Hepatocyte (in vitro differentiated cells): Measurements from ENCODE around the gene ALKBH1. TPM values are rescaled to one million over a fixed set of nuclear protein-coding genes. Genes with fewer than 3 reads are reported as not detected.
"Not testable (repeated sequence)": the region's sequence is repeated elsewhere in the genome, so short reads cannot be mapped to it uniquely, and the experiment has no call there.

Source experiments
- DNase-seq: peaks from one replicate; pipeline ENCODE4 v3.0.0-alpha.2; 2016; ENCODE audit warnings: low spot score
- H2AFZ ChIP-seq: fragments of 200-600 bp; sonication (generic); 2 replicates; pipeline ENCODE4 v1.6.0; 2016; ENCODE audit warnings: antibody characterized with exemption, mild to moderate bottlenecking
- H3K27ac ChIP-seq: fragments of 200-600 bp; sonication (generic); 2 replicates; pipeline ENCODE4 v1.5.1; 2016; ENCODE audit warnings: mild to moderate bottlenecking
- H3K27me3 ChIP-seq: fragments of 200-600 bp; sonication (generic); 2 replicates; pipeline ENCODE4 v1.6.1; 2016
- H3K36me3 ChIP-seq: fragments of 200-600 bp; sonication (generic); replicated peaks from 2 replicates; pipeline ENCODE4 v1.5.1; 2016; ENCODE audit warnings: low read depth; ENCODE audit not compliant: insufficient read depth
- H3K4me1 ChIP-seq: fragments of 200-600 bp; sonication (generic); 2 replicates; pipeline ENCODE4 v1.5.1; 2016; ENCODE audit warnings: mild to moderate bottlenecking, moderate library complexity; ENCODE audit not compliant: insufficient read depth
- H3K4me2 ChIP-seq: fragments of 200-600 bp; sonication (generic); 2 replicates; pipeline ENCODE4 v1.6.0; 2016
- H3K4me3 ChIP-seq: fragments of 200-600 bp; sonication (generic); 2 replicates; pipeline ENCODE4 v1.5.1; 2016; ENCODE audit warnings: mild to moderate bottlenecking
- H3K79me2 ChIP-seq: fragments of 200-600 bp; sonication (generic); 2 replicates; pipeline ENCODE4 v1.6.0; 2017; ENCODE audit warnings: mild to moderate bottlenecking
- H3K9me2 ChIP-seq: fragments of 200-600 bp; sonication (generic); replicated peaks from 2 replicates; pipeline ENCODE4 v1.6.0; 2017; ENCODE audit warnings: mild to moderate bottlenecking; ENCODE audit not compliant: insufficient read depth
- H3K9me3 ChIP-seq: fragments of 200-600 bp; sonication (generic); 2 replicates; pipeline ENCODE4 v1.5.1; 2016; ENCODE audit warnings: low read depth, mild to moderate bottlenecking
- H4K20me1 ChIP-seq: fragments of 200-600 bp; sonication (generic); 2 replicates; pipeline ENCODE4 v1.6.0; 2016; ENCODE audit warnings: mild to moderate bottlenecking; ENCODE audit not compliant: insufficient read depth, poor library complexity, severe bottlenecking
- EZH2 ChIP-seq: fragments of 200-600 bp; sonication (generic); IDR thresholded peaks from 2 replicates; pipeline ENCODE4 v1.6.1; 2016; ENCODE audit warnings: antibody characterized with exemption, mild to moderate bottlenecking, borderline replicate concordance
- EZH2phosphoT487 ChIP-seq: fragments of 200-600 bp; sonication (generic); IDR thresholded peaks from one replicate; pipeline ENCODE4 v1.6.1; 2018; ENCODE audit warnings: antibody characterized with exemption, mild to moderate bottlenecking, low read depth, moderate library complexity; ENCODE audit not compliant: unreplicated experiment, severe bottlenecking
- WGBS: methylation state at CpG from one replicate; pipeline ENCODE4 v1.1.6; 2016; ENCODE audit warnings: low lambda C conversion rate; ENCODE audit errors: missing lambda C conversion rate; 5-methylcytosine and 5-hydroxymethylcytosine counted together
- polyA plus RNA-seq: library from polyadenylated mRNA; unstranded; fragments of >200 nt; fragmentation: Nextera tagmentation; extraction: Ambion mirVana; gene quantifications from 2 replicates; pipeline ENCODE4 v1.2.1, GENCODE V29; 2016
- total RNA-seq: library from RNA; depleted of rRNA; stranded (reverse); fragments of >200 nt; gene quantifications from 2 replicates; pipeline ENCODE4 v1.2.3, GENCODE V29; 2014
- TF ChIP-seq, protein P1 (sequence below): fragments of 200-600 bp; sonication (generic); IDR thresholded peaks from 2 replicates; pipeline ENCODE4 v1.5.1; 2016; ENCODE audit warnings: antibody characterized with exemption, mild to moderate bottlenecking; ENCODE audit not compliant: poor library complexity

ALKBH1 gene
- total RNA-seq (9.0 and 11.8 TPM in 2 replicates), polyA plus RNA-seq (10.1 and 13.6 TPM in 2 replicates)

GRCh38 chr14:77707724-77708408, at the start of gene ALKBH1, which contains the start of gene SLIRP:
ALKBH1 (minus strand) TSS chr14:77708023; CDS start chr14:77708004, 19 bp downstream.
SLIRP (plus strand) TSS chr14:77708103; CDS start chr14:77708112, 9 bp downstream.
- no peak for TF ChIP-seq EZH2
- TF ChIP-seq EZH2phosphoT487 = no peak
- TF ChIP-seq, protein P1, sequence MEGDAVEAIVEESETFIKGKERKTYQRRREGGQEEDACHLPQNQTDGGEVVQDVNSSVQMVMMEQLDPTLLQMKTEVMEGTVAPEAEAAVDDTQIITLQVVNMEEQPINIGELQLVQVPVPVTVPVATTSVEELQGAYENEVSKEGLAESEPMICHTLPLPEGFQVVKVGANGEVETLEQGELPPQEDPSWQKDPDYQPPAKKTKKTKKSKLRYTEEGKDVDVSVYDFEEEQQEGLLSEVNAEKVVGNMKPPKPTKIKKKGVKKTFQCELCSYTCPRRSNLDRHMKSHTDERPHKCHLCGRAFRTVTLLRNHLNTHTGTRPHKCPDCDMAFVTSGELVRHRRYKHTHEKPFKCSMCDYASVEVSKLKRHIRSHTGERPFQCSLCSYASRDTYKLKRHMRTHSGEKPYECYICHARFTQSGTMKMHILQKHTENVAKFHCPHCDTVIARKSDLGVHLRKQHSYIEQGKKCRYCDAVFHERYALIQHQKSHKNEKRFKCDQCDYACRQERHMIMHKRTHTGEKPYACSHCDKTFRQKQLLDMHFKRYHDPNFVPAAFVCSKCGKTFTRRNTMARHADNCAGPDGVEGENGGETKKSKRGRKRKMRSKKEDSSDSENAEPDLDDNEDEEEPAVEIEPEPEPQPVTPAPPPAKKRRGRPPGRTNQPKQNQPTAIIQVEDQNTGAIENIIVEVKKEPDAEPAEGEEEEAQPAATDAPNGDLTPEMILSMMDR = no peak
- no peaks in the 10 kb centered on the region for H3K27me3 ChIP-seq
- H3K9me3 ChIP-seq = no peaks in the 10 kb centered on the region
- H3K36me3 ChIP-seq = no peaks in the 10 kb centered on the region
- DNase-seq = peak; percentile 90
- peak within 1 kb of the TSS; percentile 95 for H2AFZ ChIP-seq
- H3K9me2 ChIP-seq = no peaks in the 10 kb centered on the region
- WGBS = 1% methylated on average over 49 of the region's 49 CpGs
- peak within 1 kb of the TSS; percentile 70 for H3K27ac ChIP-seq
- H3K4me2 ChIP-seq = peak within 1 kb of the TSS; percentile 95
- peaks cover 18% of the 10 kb centered on the region for H3K4me1 ChIP-seq
- H3K4me3 ChIP-seq = peak within 1 kb of the TSS; percentile 97
- peaks cover 17% of the 10 kb centered on the region for H4K20me1 ChIP-seq
- H3K79me2 ChIP-seq = peaks cover 76% of the 10 kb centered on the region

- H4K20me1 ChIP-seq = peaks cover 21% of the 10 kb centered on the region
- H3K4me2 ChIP-seq = no peak overlapping the region
- 77% methylated on average over 3 of the region's 3 CpGs for WGBS
- no peak overlapping the region for H3K4me3 ChIP-seq
- DNase-seq = no peak
- no peaks in the 10 kb centered on the region for H3K9me2 ChIP-seq
- no peaks in the 10 kb centered on the region for H3K27me3 ChIP-seq
- H3K9me3 ChIP-seq = no peaks in the 10 kb centered on the region
- H3K4me1 ChIP-seq = no peaks in the 10 kb centered on the region
- no peak overlapping the region for H2AFZ ChIP-seq
- TF ChIP-seq EZH2phosphoT487 = no peak
- TF ChIP-seq, protein P1 = no peak
- TF ChIP-seq EZH2 = no peak
- no peaks in the 10 kb centered on the region for H3K36me3 ChIP-seq
- H3K27ac ChIP-seq = no peak overlapping the region
- H3K79me2 ChIP-seq = peaks cover 50% of the 10 kb centered on the region
These were observed 45.1 kb upstream of the ALKBH1 start for GRCh38 chr14:77752799-77753516.

DNA sequence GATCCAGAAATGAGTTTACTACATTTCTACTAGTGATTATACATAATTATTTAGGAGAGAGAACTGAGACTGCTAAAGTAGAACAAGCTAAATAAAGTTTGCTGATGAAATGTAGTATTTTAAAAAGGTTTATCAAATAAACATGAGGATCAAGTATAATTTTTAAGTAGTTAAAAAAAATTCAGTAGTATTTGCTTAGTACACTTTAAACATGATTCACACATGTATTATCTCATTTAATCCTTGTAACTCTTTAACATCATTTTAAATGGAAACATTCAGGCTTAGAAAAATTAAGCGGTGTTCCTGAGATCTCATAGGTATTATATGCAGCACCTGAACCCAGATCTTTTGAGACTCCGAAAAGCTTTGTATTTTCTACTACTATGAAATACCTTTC, 44.4 kb upstream of the ALKBH1 start:
- TF ChIP-seq EZH2 (no peak), EZH2phosphoT487 (no peak)
- TF ChIP-seq, protein P1 = no peak
- H3K27ac ChIP-seq = no peak overlapping the region
- H4K20me1 ChIP-seq = peaks cover 17% of the 10 kb centered on the region
- 97% methylated on average over 2 of the region's 2 CpGs for WGBS
- H3K27me3 ChIP-seq = no peaks in the 10 kb centered on the region
- H2AFZ ChIP-seq = no peak overlapping the region
- no peak overlapping the region for H3K4me3 ChIP-seq
- no peaks in the 10 kb centered on the region for H3K9me3 ChIP-seq
- H3K79me2 ChIP-seq = peaks cover 44% of the 10 kb centered on the region
- H3K4me1 ChIP-seq = no peaks in the 10 kb centered on the region
- no peak for DNase-seq
- H3K4me2 ChIP-seq = no peak overlapping the region
- H3K9me2 ChIP-seq = no peaks in the 10 kb centered on the region
- H3K36me3 ChIP-seq = no peaks in the 10 kb centered on the region

GRCh38 chr14:77747425-77747824, 39.6 kb upstream of the ALKBH1 start:
- DNase-seq, H3K4me3 ChIP-seq, H3K4me2 ChIP-seq, H3K27me3 ChIP-seq, H3K9me2 ChIP-seq, H2AFZ ChIP-seq, H4K20me1 ChIP-seq, H3K9me3 ChIP-seq, H3K36me3 ChIP-seq, H3K27ac ChIP-seq, H3K4me1 ChIP-seq: not testable (repeated sequence)
- 100% methylated on average over 12 of the region's 33 CpGs for WGBS
- peaks cover 15% of the 10 kb centered on the region for H3K79me2 ChIP-seq
